CD4-positive, alpha-beta T cell treated with Interleukin-21 for 1 hour (primary cell): ENCODE results near the gene PTGFRN.
A peak's percentile ranks its signal among the peaks of the same experiment; 100 is the strongest.

Source experiments
- DNase-seq: peaks from one replicate; pipeline ENCODE4 v3.0.0-alpha.2; 2020

The PTGFRN gene

GRCh38 chr1:116982319-116983004 is 72.7 kb downstream of the PTGFRN start:
- no peak for DNase-seq

GRCh38 chr1:116983112-116983511 is 73.4 kb downstream of the PTGFRN start:
- no peak for DNase-seq

- DNase-seq: no peak
These were observed 74.0 kb downstream of the PTGFRN start for GRCh38 chr1:116983678-116984077.

- no peak for DNase-seq
These were observed 74.9 kb downstream of the PTGFRN start for GRCh38 chr1:116984406-116985160.

- DNase-seq: peak; percentile 29
These were observed 76.9 kb downstream of the PTGFRN start for GRCh38 chr1:116986421-116987255.

- DNase-seq: peak; percentile 65
These were observed 77.5 kb downstream of the PTGFRN start for GRCh38 chr1:116987256-116987555.

- DNase-seq: no peak
These were observed 78.5 kb downstream of the PTGFRN start for GRCh38 chr1:116988248-116988647.

GRCh38 chr1:116988908-116989307 is 79.2 kb downstream of the PTGFRN start:
- DNase-seq: no peak

- no peak for DNase-seq
These were observed 80.1 kb downstream of the PTGFRN start for GRCh38 chr1:116989835-116990234.

- no peak for DNase-seq
These were observed 81.0 kb downstream of the PTGFRN start for GRCh38 chr1:116990612-116991151.

GRCh38 chr1:116991171-116991845 is 81.6 kb downstream of the PTGFRN start:
- DNase-seq: no peak

GRCh38 chr1:116991918-116992317 is 82.2 kb downstream of the PTGFRN start:
- DNase-seq: no peak

GRCh38 chr1:116993286-116993685 is 83.6 kb downstream of the PTGFRN start:
- no peak for DNase-seq

GRCh38 chr1:116994411-116994810 is 84.7 kb downstream of the PTGFRN start:
- no peak for DNase-seq

- no peak for DNase-seq
These were observed 87.3 kb downstream of the PTGFRN start for GRCh38 chr1:116997066-116997465.

- no peak for DNase-seq
These were observed 87.9 kb downstream of the PTGFRN start for GRCh38 chr1:116997636-116998035.

GRCh38 chr1:116999596-116999995 is 89.9 kb downstream of the PTGFRN start:
- DNase-seq: no peak

GRCh38 chr1:117000142-117000541 is 90.4 kb downstream of the PTGFRN start:
- no peak for DNase-seq

- peak; percentile 18 for DNase-seq
These were observed 91.7 kb downstream of the PTGFRN start, which contains the start of gene CD101 for GRCh38 chr1:117001254-117001927. TSS of gene CD101 (plus strand) at chr1:117001760. CDS start at chr1:117001818, 58 bp downstream.

- DNase-seq: peak; percentile 4
These were observed 93.6 kb downstream of the PTGFRN start for GRCh38 chr1:117003223-117003875.

- DNase-seq: no peak
These were observed 98.0 kb downstream of the PTGFRN start for GRCh38 chr1:117007719-117008013.

GRCh38 chr1:117008656-117009055 is 98.9 kb downstream of the PTGFRN start:
- no peak for DNase-seq
